GM23248 (cell line): ENCODE measurements around the gene SPRR1A.

Experiments used
- EZH2 ChIP-seq: fragments of 200-600 bp; sonication (generic); IDR thresholded peaks from 2 replicates; pipeline ENCODE4 v1.6.1; 2018; ENCODE audit warnings: antibody characterized with exemption, mild to moderate bottlenecking; ENCODE audit not compliant: insufficient read depth, poor library complexity, severe bottlenecking
- EZH2phosphoT487 ChIP-seq: fragments of 200-600 bp; sonication (generic); IDR thresholded peaks from 2 replicates; pipeline ENCODE4 v1.6.1; 2018; ENCODE audit warnings: antibody characterized with exemption, moderate library complexity, mild to moderate bottlenecking, low read depth; ENCODE audit not compliant: insufficient read depth

DNA sequence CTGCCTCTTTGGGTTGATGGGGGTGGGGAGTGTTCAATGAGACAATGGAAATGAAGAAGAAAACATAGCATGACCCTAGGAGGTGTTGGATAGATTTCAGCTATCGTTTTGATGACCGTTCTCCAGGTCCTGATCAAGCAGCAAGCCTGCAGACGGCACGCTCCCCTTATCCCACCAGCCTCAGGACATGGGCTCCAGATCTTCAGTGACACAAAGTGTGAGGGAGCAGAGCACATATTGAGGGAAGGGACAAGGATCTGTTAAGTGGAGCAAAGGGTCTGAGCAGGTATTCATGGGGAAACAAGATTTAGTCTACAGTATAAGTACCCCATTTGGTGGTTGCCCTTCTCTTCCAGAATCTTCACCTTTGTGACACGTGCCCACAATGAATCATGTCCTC is 32.2 kb upstream of the SPRR1A start:
- TF ChIP-seq EZH2phosphoT487 (no peak), EZH2 (no peak)
